ENCODE results near the gene ATF5. TPM values are rescaled to one million over a fixed set of nuclear protein-coding genes. Genes with fewer than 3 reads are reported as not detected.
A peak's percentile ranks its signal among the peaks of the same experiment; 100 is the strongest.

ATF5 gene
- total RNA-seq, 1 donor from 2014 or later: 20.1 TPM

GRCh38 chr19:49916839-49917733 is 11.9 kb upstream of the ATF5 start:
- Mint-ChIP-seq H3K4me3 (ENCODE audit: unreplicated experiment) (no peak overlapping the region), H3K27ac (ENCODE audit: unreplicated experiment) (no peak overlapping the region), H3K27me3 (ENCODE audit: unreplicated experiment) (no peaks in the 10 kb centered on the region), H3K9me3 (ENCODE audit: unreplicated experiment) (peaks cover 3% of the 10 kb centered on the region), H3K36me3 (ENCODE audit: unreplicated experiment) (peaks cover 34% of the 10 kb centered on the region), H3K4me1 (ENCODE audit: unreplicated experiment) (no peaks in the 10 kb centered on the region)
- no peak for DNase-seq (ENCODE audit: extremely low spot score, unreplicated experiment)
- TF ChIP-seq CTCF (IDR thresholded peaks at IDR 0.05): no peak

GRCh38 chr19:49918089-49918488 is 10.9 kb upstream of the ATF5 start:
- Mint-ChIP-seq H3K36me3 (ENCODE audit: unreplicated experiment) (peaks cover 33% of the 10 kb centered on the region), H3K27me3 (ENCODE audit: unreplicated experiment) (no peaks in the 10 kb centered on the region), H3K9me3 (ENCODE audit: unreplicated experiment) (peaks cover 3% of the 10 kb centered on the region), H3K4me3 (ENCODE audit: unreplicated experiment) (no peak overlapping the region), H3K4me1 (ENCODE audit: unreplicated experiment) (no peaks in the 10 kb centered on the region), H3K27ac (ENCODE audit: unreplicated experiment) (no peak overlapping the region)
- no peak for TF ChIP-seq CTCF (IDR thresholded peaks at IDR 0.05)
- no peak for DNase-seq (ENCODE audit: extremely low spot score, unreplicated experiment)

- H3K36me3 Mint-ChIP-seq (ENCODE audit: unreplicated experiment): peaks cover 24% of the 10 kb centered on the region
- no peak for TF ChIP-seq CTCF (IDR thresholded peaks at IDR 0.05)
- H3K27ac Mint-ChIP-seq (ENCODE audit: unreplicated experiment): no peak overlapping the region
- H3K4me1 Mint-ChIP-seq (ENCODE audit: unreplicated experiment): peaks cover 4% of the 10 kb centered on the region
- no peaks in the 10 kb centered on the region for H3K27me3 Mint-ChIP-seq (ENCODE audit: unreplicated experiment)
- no peak overlapping the region for H3K4me3 Mint-ChIP-seq (ENCODE audit: unreplicated experiment)
- no peak for DNase-seq (ENCODE audit: extremely low spot score, unreplicated experiment)
- H3K9me3 Mint-ChIP-seq (ENCODE audit: unreplicated experiment): no peaks in the 10 kb centered on the region
Observed at GRCh38 chr19:49920624-49921363, 8.2 kb upstream of the ATF5 start.

GRCh38 chr19:49921871-49922795 is 6.9 kb upstream of the ATF5 start:
- Mint-ChIP-seq H3K4me1 (ENCODE audit: unreplicated experiment) (peaks cover 5% of the 10 kb centered on the region), H3K9me3 (ENCODE audit: unreplicated experiment) (no peaks in the 10 kb centered on the region), H3K27ac (ENCODE audit: unreplicated experiment) (peak overlapping the region; percentile 47), H3K36me3 (ENCODE audit: unreplicated experiment) (peaks cover 20% of the 10 kb centered on the region), H3K4me3 (ENCODE audit: unreplicated experiment) (no peak overlapping the region), H3K27me3 (ENCODE audit: unreplicated experiment) (no peaks in the 10 kb centered on the region)
- no peak for TF ChIP-seq CTCF (IDR thresholded peaks at IDR 0.05)
- no peak for DNase-seq (ENCODE audit: extremely low spot score, unreplicated experiment)

Data from osteocyte (in vitro differentiated cells).